Measurements from ENCODE around the gene SEMA7A. TPM values are rescaled to one million over a fixed set of nuclear protein-coding genes. Genes with fewer than 3 reads are reported as not detected.

The SEMA7A gene
- total RNA-seq, 4 donors from 2014 or later, result 1.5 to 42.9 (median 1.6) TPM

- TF ChIP-seq CTCF (IDR thresholded peaks at IDR 0.05), result no peak
- TF ChIP-seq POLR2A (IDR thresholded peaks at IDR 0.05), result no peak
- Histone ChIP-seq H3K4me1 (peaks cover 0 to 30% (median 11%) of the 10 kb centered on the region in 4 donors), H3K36me3 (no peaks in the 10 kb centered on the region), H3K27ac (peak overlapping the region; percentile 9 to 93 (median 35)), H3K27me3 (peaks cover 0 to 9% of the 10 kb centered on the region in 2 donors), H3K4me3 (peak overlapping the region in 1 of 4 donors; percentile 79), H3K9me3 (no peaks in the 10 kb centered on the region)
- DNase-seq, result peak; percentile 43 to 66 (median 52)
Observed at GRCh38 chr15:74428970-74429780, 4.6 kb downstream of the SEMA7A start.

GRCh38 chr15:74428442-74428787 lies 5.3 kb downstream of the SEMA7A start:
- Histone ChIP-seq H3K27me3 (peaks cover 0 to 9% of the 10 kb centered on the region in 2 donors), H3K36me3 (no peaks in the 10 kb centered on the region), H3K27ac (peak overlapping the region in 3 of 4 donors; percentile 35 to 93 (median 35)), H3K4me3 (peak overlapping the region in 1 of 4 donors; percentile 79), H3K4me1 (peaks cover 0 to 34% (median 10%) of the 10 kb centered on the region in 4 donors), H3K9me3 (no peaks in the 10 kb centered on the region)
- peak in 2 of 3 donors; percentile 48 to 54 for DNase-seq
- TF ChIP-seq POLR2A (IDR thresholded peaks at IDR 0.05), result no peak
- TF ChIP-seq CTCF (IDR thresholded peaks at IDR 0.05), result no peak

GRCh38 chr15:74427607-74428441 lies 5.9 kb downstream of the SEMA7A start:
- H3K9me3 ChIP-seq, result no peaks in the 10 kb centered on the region
- peak overlapping the region in 1 of 4 donors; percentile 79 for H3K4me3 ChIP-seq
- peaks cover 0 to 4% of the 10 kb centered on the region in 2 donors for H3K27me3 ChIP-seq
- TF ChIP-seq POLR2A (IDR thresholded peaks at IDR 0.05) (no peak), CTCF (IDR thresholded peaks at IDR 0.05) (no peak)
- no peaks in the 10 kb centered on the region for H3K36me3 ChIP-seq
- H3K4me1 ChIP-seq, result peaks cover 0 to 38% (median 11%) of the 10 kb centered on the region in 4 donors
- DNase-seq, result no peak
- peak overlapping the region in 1 of 4 donors; percentile 93 for H3K27ac ChIP-seq

GRCh38 chr15:74426404-74427281 lies 7.1 kb downstream of the SEMA7A start:
- DNase-seq, result no peak
- peak overlapping the region in 1 of 4 donors; percentile 93 for H3K27ac ChIP-seq
- no peak overlapping the region for H3K4me3 ChIP-seq
- no peaks in the 10 kb centered on the region for H3K9me3 ChIP-seq
- H3K4me1 ChIP-seq, result peaks cover 0 to 36% (median 14%) of the 10 kb centered on the region in 4 donors
- no peaks in the 10 kb centered on the region for H3K27me3 ChIP-seq
- TF ChIP-seq POLR2A (IDR thresholded peaks at IDR 0.05) (no peak), CTCF (IDR thresholded peaks at IDR 0.05) (no peak)
- no peaks in the 10 kb centered on the region for H3K36me3 ChIP-seq

GRCh38 chr15:74425630-74426029 lies 8.1 kb downstream of the SEMA7A start:
- TF ChIP-seq CTCF (IDR thresholded peaks at IDR 0.05) (no peak), POLR2A (IDR thresholded peaks at IDR 0.05) (no peak)
- Histone ChIP-seq H3K4me1 (peaks cover 0 to 43% (median 17%) of the 10 kb centered on the region in 4 donors), H3K36me3 (no peaks in the 10 kb centered on the region), H3K27me3 (no peaks in the 10 kb centered on the region), H3K4me3 (no peak overlapping the region), H3K9me3 (no peaks in the 10 kb centered on the region), H3K27ac (peak overlapping the region in 1 of 4 donors; percentile 93)
- no peak for DNase-seq
